Hepatocyte (in vitro differentiated cells): ENCODE data around the gene PPFIA4. TPM values are rescaled to one million over a fixed set of nuclear protein-coding genes. Genes with fewer than 3 reads are reported as not detected.

Experiments used
- DNase-seq: peaks from one replicate; pipeline ENCODE4 v3.0.0-alpha.2; 2016; ENCODE audit warnings: low spot score
- H2AFZ ChIP-seq: fragments of 200-600 bp; sonication (generic); 2 replicates; pipeline ENCODE4 v1.6.0; 2016; ENCODE audit warnings: antibody characterized with exemption, mild to moderate bottlenecking
- H3K27ac ChIP-seq: fragments of 200-600 bp; sonication (generic); 2 replicates; pipeline ENCODE4 v1.5.1; 2016; ENCODE audit warnings: mild to moderate bottlenecking
- H3K27me3 ChIP-seq: fragments of 200-600 bp; sonication (generic); 2 replicates; pipeline ENCODE4 v1.6.1; 2016
- H3K36me3 ChIP-seq: fragments of 200-600 bp; sonication (generic); replicated peaks from 2 replicates; pipeline ENCODE4 v1.5.1; 2016; ENCODE audit warnings: low read depth; ENCODE audit not compliant: insufficient read depth
- H3K4me1 ChIP-seq: fragments of 200-600 bp; sonication (generic); 2 replicates; pipeline ENCODE4 v1.5.1; 2016; ENCODE audit warnings: mild to moderate bottlenecking, moderate library complexity; ENCODE audit not compliant: insufficient read depth
- H3K4me2 ChIP-seq: fragments of 200-600 bp; sonication (generic); 2 replicates; pipeline ENCODE4 v1.6.0; 2016
- H3K4me3 ChIP-seq: fragments of 200-600 bp; sonication (generic); 2 replicates; pipeline ENCODE4 v1.5.1; 2016; ENCODE audit warnings: mild to moderate bottlenecking
- H3K79me2 ChIP-seq: fragments of 200-600 bp; sonication (generic); 2 replicates; pipeline ENCODE4 v1.6.0; 2017; ENCODE audit warnings: mild to moderate bottlenecking
- H3K9me2 ChIP-seq: fragments of 200-600 bp; sonication (generic); replicated peaks from 2 replicates; pipeline ENCODE4 v1.6.0; 2017; ENCODE audit warnings: mild to moderate bottlenecking; ENCODE audit not compliant: insufficient read depth
- H3K9me3 ChIP-seq: fragments of 200-600 bp; sonication (generic); 2 replicates; pipeline ENCODE4 v1.5.1; 2016; ENCODE audit warnings: low read depth, mild to moderate bottlenecking
- H4K20me1 ChIP-seq: fragments of 200-600 bp; sonication (generic); 2 replicates; pipeline ENCODE4 v1.6.0; 2016; ENCODE audit warnings: mild to moderate bottlenecking; ENCODE audit not compliant: insufficient read depth, poor library complexity, severe bottlenecking
- EZH2 ChIP-seq: fragments of 200-600 bp; sonication (generic); IDR thresholded peaks from 2 replicates; pipeline ENCODE4 v1.6.1; 2016; ENCODE audit warnings: antibody characterized with exemption, mild to moderate bottlenecking, borderline replicate concordance
- EZH2phosphoT487 ChIP-seq: fragments of 200-600 bp; sonication (generic); IDR thresholded peaks from one replicate; pipeline ENCODE4 v1.6.1; 2018; ENCODE audit warnings: antibody characterized with exemption, mild to moderate bottlenecking, low read depth, moderate library complexity; ENCODE audit not compliant: unreplicated experiment, severe bottlenecking
- WGBS: methylation state at CpG from one replicate; pipeline ENCODE4 v1.1.6; 2016; ENCODE audit warnings: low lambda C conversion rate; ENCODE audit errors: missing lambda C conversion rate; 5-methylcytosine and 5-hydroxymethylcytosine counted together
- polyA plus RNA-seq: library from polyadenylated mRNA; unstranded; fragments of >200 nt; fragmentation: Nextera tagmentation; extraction: Ambion mirVana; gene quantifications from 2 replicates; pipeline ENCODE4 v1.2.1, GENCODE V29; 2016
- total RNA-seq: library from RNA; depleted of rRNA; stranded (reverse); fragments of >200 nt; gene quantifications from 2 replicates; pipeline ENCODE4 v1.2.3, GENCODE V29; 2014
- TF ChIP-seq, protein P1 (sequence below): fragments of 200-600 bp; sonication (generic); IDR thresholded peaks from 2 replicates; pipeline ENCODE4 v1.5.1; 2016; ENCODE audit warnings: antibody characterized with exemption, mild to moderate bottlenecking; ENCODE audit not compliant: poor library complexity

Gene PPFIA4
- total and polyA plus RNA-seq, 2 experiments from 2014 or later = 1.4 to 1.7 TPM

DNA sequence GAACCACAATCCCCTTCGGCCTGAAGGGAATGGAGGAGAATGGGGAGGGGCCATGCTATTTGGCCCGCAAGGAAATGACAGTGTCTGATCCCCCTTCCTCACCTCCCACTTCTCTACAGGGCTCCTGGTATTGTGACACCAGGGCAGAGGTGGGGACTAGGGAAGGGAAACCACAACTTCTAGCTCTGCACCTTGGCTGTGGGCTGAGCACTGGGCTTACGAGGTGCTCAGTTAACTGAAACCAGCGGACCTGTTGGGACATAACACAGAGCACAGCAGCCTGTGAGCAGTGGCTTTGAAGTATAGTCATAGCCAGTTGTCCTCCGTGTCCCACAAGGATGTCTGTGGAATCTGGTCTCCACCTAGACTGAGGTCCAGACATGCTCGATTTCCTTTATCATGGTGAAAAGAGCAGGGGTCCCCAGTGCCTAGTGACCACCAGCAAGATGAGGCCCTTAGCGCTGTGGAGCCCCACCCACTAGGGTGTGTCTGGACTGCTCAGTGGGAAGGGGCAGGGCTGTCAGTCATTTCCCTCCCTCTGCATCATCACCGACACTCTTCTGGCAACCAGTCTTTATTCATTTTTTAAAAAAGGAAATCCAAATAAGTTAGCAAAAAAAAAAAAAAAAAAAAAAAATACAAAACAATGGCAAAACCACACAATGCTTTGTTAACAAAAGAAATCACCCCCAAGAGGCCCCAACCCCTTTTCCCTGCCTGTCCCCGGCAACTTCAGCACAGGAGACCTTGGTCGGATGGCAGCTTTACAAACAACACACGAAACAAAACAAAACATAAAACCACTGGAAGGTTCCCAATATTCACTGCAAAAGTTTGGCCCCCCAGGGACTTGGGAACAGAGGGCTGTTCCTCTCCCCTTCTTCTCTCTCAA is 56.5 kb downstream of the PPFIA4 start:
- no peak overlapping the region for H2AFZ ChIP-seq
- no peaks in the 10 kb centered on the region for H4K20me1 ChIP-seq
- no peaks in the 10 kb centered on the region for H3K9me2 ChIP-seq
- H3K36me3 ChIP-seq = no peaks in the 10 kb centered on the region
- H3K27me3 ChIP-seq = peaks cover 1% of the 10 kb centered on the region
- H3K4me3 ChIP-seq = no peak overlapping the region
- no peak overlapping the region for H3K4me2 ChIP-seq
- H3K27ac ChIP-seq = no peak overlapping the region
- no peaks in the 10 kb centered on the region for H3K4me1 ChIP-seq
- 68% methylated on average over 11 of the region's 11 CpGs for WGBS
- TF ChIP-seq EZH2phosphoT487 (no peak), EZH2 (no peak)
- TF ChIP-seq, protein P1, sequence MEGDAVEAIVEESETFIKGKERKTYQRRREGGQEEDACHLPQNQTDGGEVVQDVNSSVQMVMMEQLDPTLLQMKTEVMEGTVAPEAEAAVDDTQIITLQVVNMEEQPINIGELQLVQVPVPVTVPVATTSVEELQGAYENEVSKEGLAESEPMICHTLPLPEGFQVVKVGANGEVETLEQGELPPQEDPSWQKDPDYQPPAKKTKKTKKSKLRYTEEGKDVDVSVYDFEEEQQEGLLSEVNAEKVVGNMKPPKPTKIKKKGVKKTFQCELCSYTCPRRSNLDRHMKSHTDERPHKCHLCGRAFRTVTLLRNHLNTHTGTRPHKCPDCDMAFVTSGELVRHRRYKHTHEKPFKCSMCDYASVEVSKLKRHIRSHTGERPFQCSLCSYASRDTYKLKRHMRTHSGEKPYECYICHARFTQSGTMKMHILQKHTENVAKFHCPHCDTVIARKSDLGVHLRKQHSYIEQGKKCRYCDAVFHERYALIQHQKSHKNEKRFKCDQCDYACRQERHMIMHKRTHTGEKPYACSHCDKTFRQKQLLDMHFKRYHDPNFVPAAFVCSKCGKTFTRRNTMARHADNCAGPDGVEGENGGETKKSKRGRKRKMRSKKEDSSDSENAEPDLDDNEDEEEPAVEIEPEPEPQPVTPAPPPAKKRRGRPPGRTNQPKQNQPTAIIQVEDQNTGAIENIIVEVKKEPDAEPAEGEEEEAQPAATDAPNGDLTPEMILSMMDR = no peak
- no peak for DNase-seq
- H3K79me2 ChIP-seq = no peaks in the 10 kb centered on the region
- H3K9me3 ChIP-seq = no peaks in the 10 kb centered on the region

DNA sequence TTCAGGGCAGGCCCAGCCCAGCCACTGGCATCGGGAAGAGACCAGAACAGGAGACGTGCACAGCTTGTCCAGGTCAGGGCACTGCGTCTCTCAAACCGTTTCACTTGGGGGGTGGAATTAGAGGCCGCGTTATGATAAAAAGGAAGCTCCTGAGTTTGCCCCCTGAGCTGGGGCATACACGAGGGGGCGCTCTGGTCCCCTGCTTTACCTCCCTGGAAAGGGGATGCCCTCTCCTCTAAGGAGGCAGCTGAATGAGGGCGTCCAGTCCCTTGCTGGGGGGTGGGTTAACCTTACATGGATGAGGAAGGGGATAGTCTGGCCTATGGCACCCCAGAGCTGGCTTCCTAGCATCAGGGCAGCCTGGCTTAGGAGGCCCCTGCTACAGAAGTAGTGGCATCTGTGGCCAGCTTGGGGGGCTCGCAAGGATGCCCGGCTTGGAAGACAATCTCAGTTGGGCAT is 57.2 kb downstream of the PPFIA4 start:
- Histone ChIP-seq H3K27ac (no peak overlapping the region), H4K20me1 (no peaks in the 10 kb centered on the region), H3K36me3 (no peaks in the 10 kb centered on the region), H3K79me2 (no peaks in the 10 kb centered on the region), H2AFZ (no peak overlapping the region), H3K9me2 (no peaks in the 10 kb centered on the region), H3K4me1 (no peaks in the 10 kb centered on the region), H3K4me2 (no peak overlapping the region), H3K9me3 (no peaks in the 10 kb centered on the region), H3K27me3 (no peaks in the 10 kb centered on the region), H3K4me3 (no peak overlapping the region)
- no peak for TF ChIP-seq EZH2phosphoT487
- TF ChIP-seq, protein P1 = no peak
- TF ChIP-seq EZH2 = no peak
- 88% methylated on average over 11 of the region's 11 CpGs for WGBS
- DNase-seq = no peak

DNA sequence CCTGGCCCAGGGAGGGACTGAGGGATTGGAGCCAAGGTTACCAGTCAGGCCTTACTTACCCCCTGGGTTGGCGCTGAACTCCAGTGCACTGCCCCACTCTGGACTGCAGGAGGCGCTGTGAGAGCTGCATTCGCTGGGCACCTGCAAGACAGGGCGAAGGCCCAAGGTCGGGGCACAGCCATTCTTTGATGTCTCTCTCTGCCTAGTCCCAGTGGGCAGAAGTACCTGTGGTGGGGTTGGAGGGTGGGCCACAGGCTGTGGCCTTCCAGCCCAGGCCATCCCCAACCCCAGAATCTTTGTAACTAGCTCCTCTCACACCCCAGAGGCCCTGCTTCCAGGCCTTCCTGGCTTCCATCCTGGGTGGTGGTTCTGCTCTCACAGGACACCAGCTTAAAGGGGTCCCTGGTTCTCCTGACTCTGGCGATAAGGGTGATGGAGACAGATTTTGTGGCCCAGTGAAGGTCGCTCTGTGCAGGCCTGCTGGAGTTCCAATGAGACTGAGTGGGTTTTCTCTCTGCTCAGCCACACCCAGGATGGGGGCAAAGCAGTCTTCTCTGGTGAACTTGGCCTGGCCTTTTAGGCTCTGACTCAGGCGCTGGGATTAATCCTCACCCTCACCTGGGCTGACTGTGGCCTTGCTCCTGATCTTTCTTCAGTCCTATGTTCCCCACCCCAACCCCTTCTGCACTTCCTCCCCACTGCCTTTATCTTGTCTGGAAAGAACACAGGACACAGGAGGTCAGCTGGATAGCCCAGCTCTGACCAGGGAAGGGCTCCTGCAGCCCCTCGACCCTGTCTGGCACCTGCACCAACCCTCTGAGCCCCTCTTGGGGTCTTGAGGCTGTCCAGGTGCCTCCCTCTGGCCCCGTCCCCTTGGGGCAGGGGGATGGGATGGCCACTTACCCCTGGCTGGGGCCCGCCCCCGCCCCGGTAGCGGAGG is 58.6 kb downstream of the PPFIA4 start:
- Histone ChIP-seq H3K27ac (no peak overlapping the region), H3K4me2 (no peak overlapping the region), H3K9me2 (no peaks in the 10 kb centered on the region), H3K79me2 (no peaks in the 10 kb centered on the region), H2AFZ (no peak overlapping the region), H4K20me1 (no peaks in the 10 kb centered on the region), H3K9me3 (no peaks in the 10 kb centered on the region), H3K4me3 (no peak overlapping the region), H3K36me3 (no peaks in the 10 kb centered on the region), H3K27me3 (no peaks in the 10 kb centered on the region), H3K4me1 (no peaks in the 10 kb centered on the region)
- TF ChIP-seq EZH2phosphoT487 (no peak), EZH2 (no peak)
- TF ChIP-seq, protein P1 = peak; percentile 7
- WGBS = 96% methylated on average over 12 of the region's 14 CpGs
- no peak for DNase-seq
